PFSK-1 (cell line): ENCODE data around the gene FREM1.

ENCODE experiments used
- FOXP2 ChIP-seq: optimal IDR thresholded peaks from 2 replicates; pipeline ENCODE3; 2011; ENCODE audit warnings: borderline replicate concordance, control low read depth, inconsistent platforms; ENCODE audit not compliant: insufficient read depth; ENCODE audit errors: extremely low read length, extremely low read depth
- POLR2AphosphoS5 ChIP-seq: IDR thresholded peaks from 2 replicates; pipeline ENCODE4 v1.6.1; 2012; ENCODE audit warnings: low read depth, mild to moderate bottlenecking, control low read depth, low read length, moderate library complexity
- REST ChIP-seq, 2 experiments: IDR thresholded peaks; 2 replicates each; pipeline versions ENCODE4 v1.6.1 to v1.8.0; 2011 to 2012; ENCODE audit warnings: low read depth in 2 of 2, low read length in 2 of 2, control low read depth in 1 of 2, inconsistent platforms in 1 of 2, mild to moderate bottlenecking in 1 of 2, moderate library complexity in 1 of 2; ENCODE audit not compliant: insufficient read depth in 1 of 2
- SIN3A ChIP-seq: IDR thresholded peaks from 2 replicates; pipeline ENCODE4 v1.6.1; 2012; ENCODE audit warnings: mild to moderate bottlenecking, low read length, moderate library complexity, borderline replicate concordance; ENCODE audit not compliant: insufficient read depth
- TAF1 ChIP-seq: IDR thresholded peaks from 2 replicates; pipeline ENCODE4 v1.6.1; 2012; ENCODE audit warnings: low read length, control low read depth, borderline replicate concordance; ENCODE audit not compliant: insufficient read depth

GRCh38 chr9:14889451-14889850 lies 20.8 kb downstream of the FREM1 start:
- TF ChIP-seq REST (IDR thresholded peaks at IDR 0.05; ENCODE audit: insufficient read depth in 1 of 2, low read depth in 2 of 2, low read length in 2 of 2) (no peak), SIN3A (no peak), POLR2AphosphoS5 (no peak), TAF1 (no peak), FOXP2 (no peak)
